DOHH2 (cell line): ENCODE measurements around the gene EGFL8.

Source experiments
- H3F3A ChIP-seq: fragments of 200-600 bp; sonication (generic), shearing (Covaris generic); 2 replicates; pipeline ENCODE4 v1.6.0; 2016; ENCODE audit warnings: antibody characterized with exemption, mild to moderate bottlenecking; ENCODE audit not compliant: control insufficient read depth, insufficient read depth
- H3K27ac ChIP-seq: fragments of 200-600 bp; sonication (generic); 2 replicates; pipeline ENCODE4 v1.5.1; 2014; ENCODE audit warnings: low read depth, mild to moderate bottlenecking, low read length, moderate library complexity
- H3K27me3 ChIP-seq: fragments of 200-600 bp; sonication (generic); 2 replicates; pipeline ENCODE4 v1.6.1; 2014; ENCODE audit warnings: mild to moderate bottlenecking, low read length, mixed read lengths; ENCODE audit not compliant: control insufficient read depth
- H3K36me3 ChIP-seq: fragments of 200-600 bp; sonication (generic); 2 replicates; pipeline ENCODE4 v1.6.1; 2014; ENCODE audit warnings: mild to moderate bottlenecking, low read length, moderate library complexity, mixed read lengths; ENCODE audit not compliant: control insufficient read depth
- H3K4me1 ChIP-seq: fragments of 200-600 bp; sonication (generic); 2 replicates; pipeline ENCODE4 v1.6.1; 2014; ENCODE audit warnings: mild to moderate bottlenecking, low read length, mixed read lengths; ENCODE audit not compliant: control insufficient read depth
- H3K4me2 ChIP-seq: fragments of 200-600 bp; sonication (generic); 2 replicates; pipeline ENCODE4 v1.6.0; 2014; ENCODE audit warnings: mild to moderate bottlenecking, low read length, moderate library complexity
- H3K4me3 ChIP-seq: fragments of 200-600 bp; sonication (generic); 2 replicates; pipeline ENCODE4 v1.5.1; 2014; ENCODE audit warnings: mild to moderate bottlenecking, low read length, mixed read lengths
- H3K79me2 ChIP-seq: fragments of 200-600 bp; sonication (generic); 2 replicates; pipeline ENCODE4 v1.6.1; 2014; ENCODE audit warnings: mild to moderate bottlenecking, low read length, mixed read lengths; ENCODE audit not compliant: control insufficient read depth
- H3K9me2 ChIP-seq: fragments of 200-600 bp; sonication (generic); replicated peaks from 2 replicates; pipeline ENCODE4 v1.6.1; 2014; ENCODE audit warnings: mild to moderate bottlenecking, low read length, mixed read lengths; ENCODE audit not compliant: control insufficient read depth
- H3K9me3 ChIP-seq: fragments of 200-600 bp; sonication (generic); 2 replicates; pipeline ENCODE4 v1.6.1; 2014; ENCODE audit warnings: antibody characterized with exemption, low read length, mixed read lengths; ENCODE audit not compliant: control insufficient read depth, insufficient read depth
- H4K20me1 ChIP-seq: fragments of 200-600 bp; sonication (generic); 2 replicates; pipeline ENCODE4 v1.6.0; 2014; ENCODE audit warnings: low read depth, mild to moderate bottlenecking, antibody characterized with exemption, low read length, moderate library complexity; ENCODE audit not compliant: control insufficient read depth, insufficient read depth
- EZH2phosphoT487 ChIP-seq: fragments of 200-600 bp; sonication (generic); IDR thresholded peaks from 2 replicates; pipeline ENCODE4 v1.6.1; 2017; ENCODE audit warnings: borderline replicate concordance, mild to moderate bottlenecking, antibody characterized with exemption, low read length, moderate library complexity, mixed read lengths
- TF ChIP-seq, protein P1 (sequence below): fragments of 200-600 bp; sonication (generic); IDR thresholded peaks from one replicate; pipeline ENCODE4 v1.5.1; 2014; ENCODE audit warnings: antibody characterized with exemption, mild to moderate bottlenecking, low read depth, low read length; ENCODE audit not compliant: poor library complexity, severe bottlenecking

Gene EGFL8

DNA sequence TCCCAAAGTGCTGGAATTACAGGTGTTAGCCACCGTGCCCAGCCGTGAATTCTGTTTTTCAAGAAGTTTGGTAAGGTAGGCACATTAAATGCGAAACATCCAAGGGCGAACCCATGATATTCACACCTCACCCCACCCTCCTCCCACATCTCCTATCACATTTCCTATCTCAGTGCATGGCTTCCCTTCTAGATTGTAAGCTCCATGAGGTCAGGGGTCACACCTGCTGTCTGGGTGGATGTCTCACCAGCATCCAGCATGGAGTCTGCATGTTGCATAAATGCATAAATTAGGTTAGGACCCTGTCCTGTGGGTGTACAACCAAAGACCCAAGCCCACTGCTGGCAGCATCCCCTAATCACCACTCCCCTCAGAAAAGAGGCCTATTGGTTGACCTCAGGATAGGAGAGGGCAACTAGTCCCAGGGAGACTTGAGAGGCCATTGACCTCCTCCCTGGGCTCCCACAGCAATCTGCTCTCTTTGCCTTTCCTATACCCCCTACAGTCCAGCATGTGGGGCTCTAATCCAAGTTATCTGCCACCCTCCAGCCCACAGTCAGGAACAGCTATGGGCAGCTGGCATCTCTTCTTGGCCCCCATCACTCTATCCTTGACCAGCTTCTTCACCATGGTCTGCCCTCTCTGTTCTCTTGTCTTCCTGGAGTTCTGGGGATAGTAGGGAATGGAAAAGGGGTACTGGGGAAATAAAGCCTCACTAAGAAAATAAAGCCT is 16.8 kb upstream of the EGFL8 start:
- no peak overlapping the region for H3K4me3 ChIP-seq
- H3K4me1 ChIP-seq = peaks cover 10% of the 10 kb centered on the region
- H4K20me1 ChIP-seq = no peaks in the 10 kb centered on the region
- no peaks in the 10 kb centered on the region for H3K9me3 ChIP-seq
- H3K27me3 ChIP-seq = peaks cover 12% of the 10 kb centered on the region
- H3K4me2 ChIP-seq = no peak overlapping the region
- no peak for TF ChIP-seq EZH2phosphoT487
- TF ChIP-seq, protein P1, sequence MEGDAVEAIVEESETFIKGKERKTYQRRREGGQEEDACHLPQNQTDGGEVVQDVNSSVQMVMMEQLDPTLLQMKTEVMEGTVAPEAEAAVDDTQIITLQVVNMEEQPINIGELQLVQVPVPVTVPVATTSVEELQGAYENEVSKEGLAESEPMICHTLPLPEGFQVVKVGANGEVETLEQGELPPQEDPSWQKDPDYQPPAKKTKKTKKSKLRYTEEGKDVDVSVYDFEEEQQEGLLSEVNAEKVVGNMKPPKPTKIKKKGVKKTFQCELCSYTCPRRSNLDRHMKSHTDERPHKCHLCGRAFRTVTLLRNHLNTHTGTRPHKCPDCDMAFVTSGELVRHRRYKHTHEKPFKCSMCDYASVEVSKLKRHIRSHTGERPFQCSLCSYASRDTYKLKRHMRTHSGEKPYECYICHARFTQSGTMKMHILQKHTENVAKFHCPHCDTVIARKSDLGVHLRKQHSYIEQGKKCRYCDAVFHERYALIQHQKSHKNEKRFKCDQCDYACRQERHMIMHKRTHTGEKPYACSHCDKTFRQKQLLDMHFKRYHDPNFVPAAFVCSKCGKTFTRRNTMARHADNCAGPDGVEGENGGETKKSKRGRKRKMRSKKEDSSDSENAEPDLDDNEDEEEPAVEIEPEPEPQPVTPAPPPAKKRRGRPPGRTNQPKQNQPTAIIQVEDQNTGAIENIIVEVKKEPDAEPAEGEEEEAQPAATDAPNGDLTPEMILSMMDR = no peak
- H3K27ac ChIP-seq = no peak overlapping the region
- peaks cover 5% of the 10 kb centered on the region; the same call in 1 of the 2 replicates for H3F3A ChIP-seq
- no peaks in the 10 kb centered on the region for H3K79me2 ChIP-seq
- no peaks in the 10 kb centered on the region for H3K9me2 ChIP-seq
- no peaks in the 10 kb centered on the region for H3K36me3 ChIP-seq

DNA sequence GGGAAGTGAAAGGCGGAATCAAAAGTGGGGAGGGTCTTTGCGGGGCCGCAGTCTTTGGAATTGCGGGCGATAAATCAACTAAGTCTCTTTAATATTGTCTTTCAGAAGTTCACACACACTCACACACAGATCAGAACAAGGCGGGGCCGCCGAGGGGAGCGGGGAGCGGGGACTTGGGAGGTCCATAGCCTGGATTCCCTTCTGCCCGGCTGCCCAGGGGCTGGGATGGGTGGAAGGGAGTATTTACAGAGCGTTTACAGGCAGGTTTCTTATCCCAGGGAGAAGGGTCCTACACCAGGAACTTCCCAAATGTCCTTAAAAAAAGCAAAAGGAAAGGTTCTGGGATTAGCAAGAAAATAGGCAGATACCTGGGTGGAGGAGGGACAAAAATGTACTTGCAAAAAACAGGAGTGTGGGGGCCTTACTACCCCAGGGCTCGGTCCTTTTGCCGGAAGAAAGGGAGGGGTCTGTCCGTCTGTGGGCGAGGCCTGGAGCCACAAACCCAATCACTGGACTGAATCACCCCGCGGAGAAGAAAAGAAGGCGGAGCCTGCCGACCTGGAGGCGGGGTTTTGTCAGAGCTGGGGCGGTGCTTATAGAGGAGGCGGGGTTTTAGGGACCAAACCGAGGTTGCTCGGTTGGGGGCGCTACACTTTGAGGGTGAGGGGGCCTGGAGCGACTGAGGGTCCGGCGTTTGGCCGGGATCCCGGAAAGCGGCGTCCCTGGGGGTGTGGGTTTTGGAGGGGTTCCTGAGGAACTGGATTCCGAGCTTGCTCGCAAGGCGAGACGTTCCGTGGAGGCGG is 15.9 kb upstream of the EGFL8 start:
- no peaks in the 10 kb centered on the region for H4K20me1 ChIP-seq

DNA sequence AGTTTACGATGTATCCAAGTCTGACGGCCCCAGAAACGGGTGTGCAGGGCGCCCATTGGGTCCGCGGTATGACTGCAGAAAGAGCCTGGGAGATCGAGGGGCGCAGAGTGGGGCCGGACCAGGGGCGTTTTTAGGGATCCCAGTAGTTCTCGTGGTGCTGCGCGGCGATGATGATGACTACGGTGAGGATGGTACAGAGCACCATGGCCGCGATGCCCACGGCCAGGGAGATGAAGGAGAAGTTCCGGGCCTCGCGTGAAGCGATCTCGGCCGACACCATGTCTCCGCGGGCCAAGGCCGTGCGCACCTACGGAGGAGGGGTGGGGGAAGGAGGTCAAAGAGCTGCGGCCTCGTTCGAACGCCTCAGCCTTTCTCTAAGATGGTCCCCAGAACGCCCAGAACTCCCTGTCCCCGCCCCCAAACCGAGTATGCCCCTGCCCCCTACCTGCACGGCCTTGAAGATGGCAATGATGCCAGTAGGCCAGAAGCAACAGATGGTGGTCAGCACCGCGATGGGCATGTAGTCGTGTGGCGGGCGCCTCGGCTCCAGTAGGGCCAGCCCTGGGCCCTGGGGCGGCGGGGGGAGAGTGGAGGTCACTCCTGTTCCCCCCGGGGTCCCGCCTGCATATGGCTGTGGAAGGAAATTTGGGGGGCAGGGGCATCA is 15.2 kb upstream of the EGFL8 start:
- Histone ChIP-seq H3K36me3 (no peaks in the 10 kb centered on the region), H4K20me1 (no peaks in the 10 kb centered on the region), H3K4me2 (no peak overlapping the region), H3K9me3 (no peaks in the 10 kb centered on the region), H3K79me2 (no peaks in the 10 kb centered on the region), H3K27ac (no peak overlapping the region), H3K9me2 (no peaks in the 10 kb centered on the region), H3K27me3 (peaks cover 12% of the 10 kb centered on the region), H3K4me1 (peaks cover 22% of the 10 kb centered on the region), H3K4me3 (no peak overlapping the region), H3F3A (peaks cover 10% of the 10 kb centered on the region)
- no peak for TF ChIP-seq EZH2phosphoT487
- TF ChIP-seq, protein P1 = no peak

More for the DNA sequence above, 15.9 kb upstream of the EGFL8 start:
- no peaks in the 10 kb centered on the region for H3K79me2 ChIP-seq
- H3K27ac ChIP-seq = no peak overlapping the region
- H3K9me3 ChIP-seq = no peaks in the 10 kb centered on the region
- H3K4me1 ChIP-seq = peaks cover 19% of the 10 kb centered on the region
- peaks cover 12% of the 10 kb centered on the region for H3K27me3 ChIP-seq
- no peak overlapping the region for H3K4me3 ChIP-seq
- H3K36me3 ChIP-seq = no peaks in the 10 kb centered on the region
- no peak overlapping the region for H3K4me2 ChIP-seq
- H3K9me2 ChIP-seq = no peaks in the 10 kb centered on the region
- H3F3A ChIP-seq = peaks cover 10% of the 10 kb centered on the region
- TF ChIP-seq, protein P1 = no peak
- no peak for TF ChIP-seq EZH2phosphoT487
